Osteoblast (primary cell): ENCODE results near the gene PCDHGA1. TPM values are rescaled to one million over a fixed set of nuclear protein-coding genes. Genes with fewer than 3 reads are reported as not detected.

Experiments
- DNase-seq: peaks from one replicate; pipeline ENCODE4 v3.0.0; 2011; ENCODE audit warnings: low spot score, mixed read lengths; ENCODE audit not compliant: insufficient read length; ENCODE audit errors: missing footprints
- H2AFZ ChIP-seq: 2 replicates; pipeline ENCODE4 v1.6.0; 2011; ENCODE audit warnings: mild to moderate bottlenecking, low read length
- H3K27ac ChIP-seq: 2 replicates; pipeline ENCODE4 v1.5.1; 2011; ENCODE audit warnings: mild to moderate bottlenecking, low read depth, low read length, moderate library complexity
- H3K27me3 ChIP-seq: 2 replicates; pipeline ENCODE4 v1.6.0; 2012; ENCODE audit warnings: mild to moderate bottlenecking, control low read depth, inconsistent platforms, low read length, moderate library complexity; ENCODE audit not compliant: insufficient read depth
- H3K36me3 ChIP-seq: 2 replicates; pipeline ENCODE4 v1.5.1; 2011; ENCODE audit warnings: mild to moderate bottlenecking, low read length, control low read depth, moderate library complexity; ENCODE audit not compliant: insufficient read depth
- H3K4me1 ChIP-seq: 2 replicates; pipeline ENCODE4 v1.5.1; 2011; ENCODE audit warnings: mild to moderate bottlenecking, low read length, control low read depth, moderate library complexity; ENCODE audit not compliant: insufficient read depth
- H3K4me2 ChIP-seq: 2 replicates; pipeline ENCODE4 v1.6.0; 2011; ENCODE audit warnings: mild to moderate bottlenecking, low read length; ENCODE audit not compliant: insufficient read depth
- H3K4me3 ChIP-seq: fragments of 200-600 bp; sonication (generic); 3 replicates; pipeline ENCODE4 v1.5.1; 2012; ENCODE audit warnings: mild to moderate bottlenecking, low read length, inconsistent platforms; ENCODE audit not compliant: insufficient read depth
- H3K79me2 ChIP-seq: 2 replicates; pipeline ENCODE4 v1.6.0; 2012; ENCODE audit warnings: mild to moderate bottlenecking, low read length, control low read depth, inconsistent platforms; ENCODE audit not compliant: insufficient read depth
- H3K9me3 ChIP-seq: 2 replicates; pipeline ENCODE4 v1.5.1; 2011; ENCODE audit warnings: low read depth, low read length, control low read depth
- H4K20me1 ChIP-seq: 2 replicates; pipeline ENCODE4 v1.6.0; 2012; ENCODE audit warnings: mild to moderate bottlenecking, low read length, control low read depth; ENCODE audit not compliant: insufficient read depth
- total RNA-seq: library from RNA; depleted of rRNA; stranded (reverse); fragments of >200 nt; gene quantifications from 2 replicates; pipeline ENCODE4 v1.2.3, GENCODE V29; 2012
- TF ChIP-seq, protein P1 (sequence below): IDR thresholded peaks from 2 replicates; pipeline ENCODE4 v1.5.1; 2011; ENCODE audit warnings: mild to moderate bottlenecking, low read depth, low read length, moderate library complexity; ENCODE audit errors: extremely low read depth

PCDHGA1 gene
- 1.1 and 1.5 TPM in 2 replicates for total RNA-seq

DNA sequence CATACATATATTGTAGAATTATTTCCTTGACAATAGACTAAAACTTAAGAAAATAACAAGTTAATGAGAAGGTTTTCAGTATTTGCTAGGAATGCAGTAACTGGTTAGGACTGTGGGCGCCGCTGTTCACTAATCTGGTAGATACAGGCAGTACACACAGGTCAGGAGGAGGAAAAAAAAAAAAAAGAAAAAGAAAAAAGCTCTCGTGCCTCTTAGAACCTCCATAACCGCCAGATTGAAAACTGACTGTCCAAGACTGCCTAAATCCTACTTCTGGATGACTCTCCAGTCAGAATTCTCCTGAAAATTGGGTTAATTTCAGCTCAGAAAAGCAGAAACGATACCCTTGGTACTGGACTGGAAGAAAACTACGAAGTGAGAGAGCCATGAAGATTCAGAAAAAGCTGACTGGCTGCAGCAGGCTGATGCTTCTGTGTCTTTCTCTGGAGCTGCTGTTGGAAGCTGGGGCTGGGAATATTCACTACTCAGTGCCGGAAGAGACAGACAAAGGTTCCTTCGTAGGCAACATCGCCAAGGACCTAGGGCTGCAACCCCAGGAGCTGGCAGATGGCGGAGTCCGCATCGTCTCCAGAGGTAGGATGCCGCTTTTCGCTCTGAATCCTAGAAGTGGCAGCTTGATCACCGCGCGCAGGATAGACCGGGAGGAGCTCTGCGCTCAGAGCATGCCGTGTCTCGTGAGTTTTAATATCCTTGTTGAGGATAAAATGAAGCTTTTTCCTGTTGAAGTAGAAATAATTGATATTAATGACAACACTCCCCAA, at the start of gene PCDHGA1:
Gene PCDHGA1, plus strand, starts transcription at position 216 of the 782 bp plus-strand sequence.
- TF ChIP-seq, protein P1, sequence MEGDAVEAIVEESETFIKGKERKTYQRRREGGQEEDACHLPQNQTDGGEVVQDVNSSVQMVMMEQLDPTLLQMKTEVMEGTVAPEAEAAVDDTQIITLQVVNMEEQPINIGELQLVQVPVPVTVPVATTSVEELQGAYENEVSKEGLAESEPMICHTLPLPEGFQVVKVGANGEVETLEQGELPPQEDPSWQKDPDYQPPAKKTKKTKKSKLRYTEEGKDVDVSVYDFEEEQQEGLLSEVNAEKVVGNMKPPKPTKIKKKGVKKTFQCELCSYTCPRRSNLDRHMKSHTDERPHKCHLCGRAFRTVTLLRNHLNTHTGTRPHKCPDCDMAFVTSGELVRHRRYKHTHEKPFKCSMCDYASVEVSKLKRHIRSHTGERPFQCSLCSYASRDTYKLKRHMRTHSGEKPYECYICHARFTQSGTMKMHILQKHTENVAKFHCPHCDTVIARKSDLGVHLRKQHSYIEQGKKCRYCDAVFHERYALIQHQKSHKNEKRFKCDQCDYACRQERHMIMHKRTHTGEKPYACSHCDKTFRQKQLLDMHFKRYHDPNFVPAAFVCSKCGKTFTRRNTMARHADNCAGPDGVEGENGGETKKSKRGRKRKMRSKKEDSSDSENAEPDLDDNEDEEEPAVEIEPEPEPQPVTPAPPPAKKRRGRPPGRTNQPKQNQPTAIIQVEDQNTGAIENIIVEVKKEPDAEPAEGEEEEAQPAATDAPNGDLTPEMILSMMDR, result peak; percentile 75
- Histone ChIP-seq H3K36me3 (no peaks in the 10 kb centered on the region), H4K20me1 (no peaks in the 10 kb centered on the region), H3K9me3 (no peaks in the 10 kb centered on the region), H3K4me3 (peak within 1 kb of the TSS; percentile 74), H3K27ac (no peak within 1 kb of the TSS), H2AFZ (peak within 1 kb of the TSS; percentile 97), H3K27me3 (peaks cover 23% of the 10 kb centered on the region), H3K4me1 (peaks cover 9% of the 10 kb centered on the region), H3K79me2 (no peaks in the 10 kb centered on the region), H3K4me2 (peak within 1 kb of the TSS; percentile 97)
- DNase-seq, result peak; percentile 94

GRCh38 chr5:141298376-141298775, 31.9 kb upstream of the PCDHGA1 start:
- Histone ChIP-seq H3K36me3 (no peaks in the 10 kb centered on the region), H3K9me3 (peaks cover 1% of the 10 kb centered on the region), H3K27ac (no peak overlapping the region), H3K4me1 (no peaks in the 10 kb centered on the region), H3K79me2 (peaks cover 2% of the 10 kb centered on the region), H2AFZ (no peak overlapping the region), H3K27me3 (no peaks in the 10 kb centered on the region), H3K4me3 (no peak overlapping the region), H3K4me2 (no peak overlapping the region), H4K20me1 (no peaks in the 10 kb centered on the region)
- no peak for DNase-seq
- TF ChIP-seq, protein P1, result no peak

DNA sequence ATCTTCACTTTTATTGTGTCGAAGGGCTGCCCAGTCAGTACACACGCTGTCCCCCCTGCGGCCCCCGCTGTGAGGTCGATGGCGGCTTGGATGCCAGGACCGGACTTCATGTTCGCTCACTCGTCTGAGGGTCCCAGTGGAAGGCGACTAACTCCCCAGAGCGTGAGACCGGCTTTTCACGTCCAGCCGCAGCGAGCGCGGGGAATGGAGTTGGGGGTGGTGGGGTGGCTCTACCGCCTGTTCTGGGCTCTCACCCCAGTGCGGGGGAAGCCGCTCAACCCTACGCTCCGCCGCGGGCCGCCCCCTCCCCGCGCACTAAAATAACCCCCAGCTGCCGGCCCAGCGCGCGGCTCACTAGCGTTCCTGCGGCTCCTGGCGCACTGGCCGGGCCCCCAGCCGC, 26.6 kb upstream of the PCDHGA1 start, which contains the start of gene SLC25A2:
Gene SLC25A2, minus strand, starts transcription at position 294 of the 400 bp plus-strand sequence. Its CDS starts 184 bp downstream, at position 110.
- H3K27ac ChIP-seq, result no peak within 1 kb of the TSS
- peaks cover 10% of the 10 kb centered on the region for H3K79me2 ChIP-seq
- TF ChIP-seq, protein P1, result no peak
- H3K36me3 ChIP-seq, result no peaks in the 10 kb centered on the region
- H3K4me1 ChIP-seq, result no peaks in the 10 kb centered on the region
- no peak within 1 kb of the TSS for H3K4me2 ChIP-seq
- H4K20me1 ChIP-seq, result no peaks in the 10 kb centered on the region
- H2AFZ ChIP-seq, result no peak within 1 kb of the TSS
- no peaks in the 10 kb centered on the region for H3K27me3 ChIP-seq
- no peak within 1 kb of the TSS for H3K4me3 ChIP-seq
- no peak for DNase-seq
- H3K9me3 ChIP-seq, result peaks cover 7% of the 10 kb centered on the region

- Histone ChIP-seq H2AFZ (no peak overlapping the region), H3K4me1 (no peaks in the 10 kb centered on the region), H3K36me3 (no peaks in the 10 kb centered on the region), H3K4me3 (no peak overlapping the region), H3K9me3 (peaks cover 9% of the 10 kb centered on the region), H3K79me2 (peaks cover 21% of the 10 kb centered on the region), H3K4me2 (no peak overlapping the region), H3K27ac (no peak overlapping the region), H3K27me3 (no peaks in the 10 kb centered on the region), H4K20me1 (peaks cover 3% of the 10 kb centered on the region)
- DNase-seq, result no peak
- TF ChIP-seq, protein P1, result no peak
Measured at GRCh38 chr5:141306630-141307029, 23.7 kb upstream of the PCDHGA1 start.
